B cell (primary cell): ENCODE results near the gene NCDN. TPM values are rescaled to one million over a fixed set of nuclear protein-coding genes. Genes with fewer than 3 reads are reported as not detected.

Experiments used
- ATAC-seq: fragments of 200-7000 bp; cut with Tn5 transposase; one replicate; pipeline ENCODE4 v1.10.0; 2021; ENCODE audit warnings: low read depth, mild to moderate bottlenecking, moderate number of reproducible peaks, moderate library complexity
- CTCF ChIA-PET: fragments of 350-600 bp; sonication (Branson Sonifier 250); formaldehyde crosslinking; loops from one replicate; lab custom pipeline; 2021; ENCODE audit warnings: antibody characterized with exemption, inconsistent platforms; lab: Charles Lee
- POLR2A ChIA-PET: fragments of 350-600 bp; sonication (Branson Sonifier 250); formaldehyde crosslinking; loops from one replicate; lab custom pipeline; 2021; ENCODE audit warnings: antibody characterized with exemption; lab: Charles Lee
- DNase-seq: peaks from one replicate; pipeline ENCODE4 v3.0.0; 2013
- H2AFZ ChIP-seq: 2 replicates; pipeline ENCODE4 v1.6.1; 2012; ENCODE audit warnings: mild to moderate bottlenecking, low read depth, low read length; ENCODE audit not compliant: insufficient read depth, poor library complexity, severe bottlenecking
- H3K27ac ChIP-seq, 2 donors: 1 replicate in 1 of 2; 2 replicates in 1 of 2; pipeline ENCODE4 v1.5.1; 2012 to 2013; ENCODE audit warnings: low read length in 2 of 2, mild to moderate bottlenecking in 2 of 2, moderate library complexity in 1 of 2
- H3K27me3 ChIP-seq, 4 experiments: fragments of 200-600 bp in 1 of 4; sonication (generic) in 1 of 4; replicated peaks in 1 of 4; 1 replicate in 2 of 4; 2 replicates in 2 of 4; pipeline versions ENCODE4 v1.6.1 to v1.7.0; 2013 to 2016; ENCODE audit warnings: low read length in 3 of 4, mild to moderate bottlenecking in 2 of 4, mixed read lengths in 1 of 4, moderate library complexity in 1 of 4; ENCODE audit not compliant: insufficient read depth in 4 of 4, control insufficient read depth in 3 of 4; ENCODE audit errors: control extremely low read depth in 1 of 4
- H3K36me3 ChIP-seq, 2 experiments: replicated peaks in 1 of 2; 1 replicate in 1 of 2; 2 replicates in 1 of 2; pipeline versions ENCODE4 v1.6.1 to v1.7.1; 2013; ENCODE audit warnings: low read length in 1 of 2; ENCODE audit not compliant: insufficient read depth in 2 of 2, control insufficient read depth in 1 of 2; ENCODE audit errors: control extremely low read depth in 1 of 2, extremely low read depth in 1 of 2
- H3K4me1 ChIP-seq, 2 donors: fragments of 200-600 bp in 1 of 2; sonication (generic) in 1 of 2; 1 replicate in 1 of 2; 2 replicates in 1 of 2; pipeline versions ENCODE4 v1.5.1 to v1.6.1; 2013 to 2017; ENCODE audit warnings: low read length in 2 of 2; ENCODE audit not compliant: control insufficient read depth in 2 of 2, insufficient read depth in 2 of 2
- H3K4me2 ChIP-seq: replicated peaks from 2 replicates; pipeline ENCODE3; 2012; ENCODE audit warnings: mild to moderate bottlenecking, low read depth, low read length; ENCODE audit not compliant: poor library complexity, severe bottlenecking
- H3K4me3 ChIP-seq, 5 experiments: fragments of 200-600 bp in 1 of 5; sonication (generic) in 1 of 5; 1 replicate in 3 of 5; 2 replicates in 2 of 5; pipeline versions ENCODE4 v1.5.1 to v1.7.0; 2011 to 2016; ENCODE audit warnings: low read length in 4 of 5, mild to moderate bottlenecking in 4 of 5, low read depth in 2 of 5, control low read depth in 1 of 5, moderate library complexity in 1 of 5; ENCODE audit not compliant: insufficient read depth in 1 of 5; ENCODE audit errors: control extremely low read depth in 1 of 5, extremely low read depth in 1 of 5
- H3K79me2 ChIP-seq: fragments of 200-600 bp; sonication (generic); one replicate; pipeline ENCODE4 v1.6.0; 2016; ENCODE audit warnings: low read length; ENCODE audit not compliant: control insufficient read depth, insufficient read depth
- H3K9ac ChIP-seq: fragments of 200-600 bp; sonication (generic); 2 replicates; pipeline ENCODE4 v1.6.1; 2017; ENCODE audit warnings: mild to moderate bottlenecking, low read length, moderate library complexity
- H3K9me3 ChIP-seq, 3 donors: one replicate each; pipeline versions ENCODE4 v1.6.1 to v1.7.1; 2013; ENCODE audit warnings: low read length in 2 of 3; ENCODE audit not compliant: control insufficient read depth in 2 of 3, insufficient read depth in 1 of 3; ENCODE audit errors: control extremely low read depth in 1 of 3
- H4K20me1 ChIP-seq: 2 replicates; pipeline ENCODE4 v1.6.0; 2012; ENCODE audit warnings: mild to moderate bottlenecking, low read length; ENCODE audit not compliant: insufficient read depth, control insufficient read depth, poor library complexity, severe bottlenecking
- H3K27ac Mint-ChIP-seq: one replicate; pipeline ENCODE4 v1.8.0; 2021; ENCODE audit warnings: mixed read lengths
- H3K27me3 Mint-ChIP-seq: one replicate; pipeline ENCODE4 v1.8.0; 2021; ENCODE audit warnings: mixed read lengths
- H3K4me1 Mint-ChIP-seq: one replicate; pipeline ENCODE4 v1.8.0; 2021; ENCODE audit warnings: mixed read lengths
- H3K4me3 Mint-ChIP-seq: one replicate; pipeline ENCODE4 v1.8.0; 2021; ENCODE audit warnings: mixed read lengths
- H3K9me3 Mint-ChIP-seq: one replicate; pipeline ENCODE4 v1.8.0; 2022; ENCODE audit warnings: mixed read lengths; ENCODE audit not compliant: insufficient read depth
- EZH2 ChIP-seq: IDR thresholded peaks from 2 replicates; pipeline ENCODE4 v1.6.1; 2012; ENCODE audit warnings: borderline replicate concordance, low read depth, mild to moderate bottlenecking, moderate library complexity, low read length; ENCODE audit not compliant: insufficient read depth, poor library complexity, severe bottlenecking
- WGBS: methylation state at CpG from one replicate; pipeline ENCODE4 v1.1.5; 2013; ENCODE audit warnings: missing lambda C conversion rate; ENCODE audit not compliant: insufficient coverage; 5-methylcytosine and 5-hydroxymethylcytosine counted together
- intact Hi-C: fragments of 100-400 bp; cut with micrococcal nuclease; formaldehyde crosslinking; loops from one replicate; pipeline ENCODE4 v1.10.0; 2022
- polyA plus RNA-seq: library from polyadenylated mRNA; depleted of rRNA; stranded (reverse); fragments of >200 nt; gene quantifications from 2 replicates; pipeline ENCODE4 v1.2.3, GENCODE V29; 2012
- total RNA-seq, 2 donors: library from RNA; stranded (reverse); fragments of 120-200 nt in 1 of 2; gene quantifications; 1 replicate in 1 of 2; 2 replicates in 1 of 2; pipeline versions ENCODE4 v1.2.3 to v1.2.4, GENCODE V29; 2013 to 2022
- TF ChIP-seq, protein P1 (sequence below): fragments of 200-600 bp; IDR thresholded peaks from one replicate; pipeline ENCODE4 v1.8.0; 2022; ENCODE audit warnings: antibody characterized with exemption, mild to moderate bottlenecking

NCDN gene
- total and polyA plus RNA-seq, 2 donors (not counting 1 experiment from before 2014, with no cell fraction given), result 13.6 to 19.8 TPM

- no peak for DNase-seq
- CTCF ChIA-PET, result interaction anchor here (0.8 to 10.5 kb wide), 4 partner anchors 9 to 152 kb away, joined by 3 to 111 read pairs (median 20); partner anchors contain the start of gene C1orf216
- no peak overlapping the region for H3K9ac ChIP-seq
- Mint-ChIP-seq H3K4me3 (no peak overlapping the region), H3K9me3 (no peaks in the 10 kb centered on the region), H3K27ac (no peak overlapping the region), H3K4me1 (peaks cover 35% of the 10 kb centered on the region), H3K27me3 (peaks cover 26% of the 10 kb centered on the region)
- intact Hi-C loops, result no loop called here
- H2AFZ ChIP-seq, result no peak overlapping the region
- no peaks in the 10 kb centered on the region for H3K79me2 ChIP-seq
- H3K4me2 ChIP-seq, result no peak overlapping the region
- H3K4me3 ChIP-seq, result no peak overlapping the region
- H3K27ac ChIP-seq, result no peak overlapping the region
- TF ChIP-seq EZH2, result no peak
- TF ChIP-seq, protein P1, sequence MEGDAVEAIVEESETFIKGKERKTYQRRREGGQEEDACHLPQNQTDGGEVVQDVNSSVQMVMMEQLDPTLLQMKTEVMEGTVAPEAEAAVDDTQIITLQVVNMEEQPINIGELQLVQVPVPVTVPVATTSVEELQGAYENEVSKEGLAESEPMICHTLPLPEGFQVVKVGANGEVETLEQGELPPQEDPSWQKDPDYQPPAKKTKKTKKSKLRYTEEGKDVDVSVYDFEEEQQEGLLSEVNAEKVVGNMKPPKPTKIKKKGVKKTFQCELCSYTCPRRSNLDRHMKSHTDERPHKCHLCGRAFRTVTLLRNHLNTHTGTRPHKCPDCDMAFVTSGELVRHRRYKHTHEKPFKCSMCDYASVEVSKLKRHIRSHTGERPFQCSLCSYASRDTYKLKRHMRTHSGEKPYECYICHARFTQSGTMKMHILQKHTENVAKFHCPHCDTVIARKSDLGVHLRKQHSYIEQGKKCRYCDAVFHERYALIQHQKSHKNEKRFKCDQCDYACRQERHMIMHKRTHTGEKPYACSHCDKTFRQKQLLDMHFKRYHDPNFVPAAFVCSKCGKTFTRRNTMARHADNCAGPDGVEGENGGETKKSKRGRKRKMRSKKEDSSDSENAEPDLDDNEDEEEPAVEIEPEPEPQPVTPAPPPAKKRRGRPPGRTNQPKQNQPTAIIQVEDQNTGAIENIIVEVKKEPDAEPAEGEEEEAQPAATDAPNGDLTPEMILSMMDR, result no peak
- 98% methylated on average over 48 of the region's 48 CpGs for WGBS
- H3K27me3 ChIP-seq, result peaks cover 0 to 21% (median 6%) of the 10 kb centered on the region in 4 experiments
- peaks cover 0 to 7% (median 0%) of the 10 kb centered on the region in 3 donors for H3K9me3 ChIP-seq
- H3K4me1 ChIP-seq, result peaks cover 21 to 36% of the 10 kb centered on the region in 2 donors
- no peaks in the 10 kb centered on the region for H4K20me1 ChIP-seq
- no peak for ATAC-seq
- POLR2A ChIA-PET, result no interaction called here
- H3K36me3 ChIP-seq, result no peaks in the 10 kb centered on the region
Measured at GRCh38 chr1:35574125-35574654, 16.6 kb downstream of the NCDN start.

DNA sequence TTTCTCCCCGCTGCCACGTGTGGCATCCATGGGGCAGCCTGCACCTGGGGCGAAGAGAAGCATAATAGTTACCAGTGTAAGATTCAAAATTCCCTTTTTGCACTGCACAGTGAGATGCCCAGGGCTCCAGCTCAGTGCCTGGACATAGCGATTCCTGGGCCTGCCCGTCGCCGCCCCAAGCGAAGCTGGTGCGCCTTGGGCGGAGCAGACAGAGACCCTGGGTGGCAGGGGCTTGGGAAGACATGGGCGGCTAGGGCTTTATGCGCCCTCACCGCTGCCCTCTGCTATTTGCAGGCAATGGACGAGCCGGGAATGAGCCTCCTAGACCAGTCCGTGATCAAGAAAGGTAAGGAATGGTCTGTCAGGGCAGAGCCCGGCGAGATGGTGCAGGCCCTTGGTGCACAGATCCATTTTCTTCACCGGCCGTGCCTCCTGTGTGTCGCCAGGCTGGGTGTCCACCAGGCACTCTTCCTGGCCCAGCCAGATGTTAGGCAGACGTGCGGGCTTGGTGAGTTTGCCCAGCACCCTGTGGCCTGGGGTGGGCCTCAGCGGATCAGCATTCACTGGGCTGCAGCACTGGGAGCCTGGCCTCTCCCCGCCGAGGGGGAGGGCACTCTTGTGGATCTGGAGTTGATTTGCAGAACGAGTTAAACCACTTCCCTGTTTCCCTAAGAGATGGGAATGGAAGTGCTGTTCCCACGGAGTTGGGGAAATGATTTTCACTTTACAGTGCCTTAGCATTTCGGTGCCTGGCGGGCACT is 17.2 kb downstream of the NCDN start:
- H3K9me3 ChIP-seq, result peaks cover 0 to 7% (median 0%) of the 10 kb centered on the region in 3 donors
- WGBS, result 95% methylated on average over 28 of the region's 30 CpGs
- peaks cover 21 to 36% of the 10 kb centered on the region in 2 donors for H3K4me1 ChIP-seq
- ChIA-PET POLR2A (no interaction called here), CTCF (interaction anchor here (0.8 kb wide), 1 partner anchor 10 kb away, joined by 3 read pairs; no protein-coding TSS in a partner anchor)
- H3K27ac Mint-ChIP-seq, result no peak overlapping the region
- peaks cover 0 to 21% (median 6%) of the 10 kb centered on the region in 4 experiments for H3K27me3 ChIP-seq
- H4K20me1 ChIP-seq, result no peaks in the 10 kb centered on the region
- intact Hi-C loops, result loop anchor here (5.0 kb wide), 1 partner anchor 67 kb away; the partner anchor contains the start of gene PSMB2
- H3K4me3 ChIP-seq, result no peak overlapping the region
- no peak overlapping the region for H3K27ac ChIP-seq
- H3K9me3 Mint-ChIP-seq, result no peaks in the 10 kb centered on the region
- no peak overlapping the region for H2AFZ ChIP-seq
- DNase-seq (no peak), ATAC-seq (no peak)
- H3K36me3 ChIP-seq, result no peaks in the 10 kb centered on the region
- peaks cover 35% of the 10 kb centered on the region for H3K4me1 Mint-ChIP-seq
- H3K4me2 ChIP-seq, result no peak overlapping the region
- H3K27me3 Mint-ChIP-seq, result peaks cover 26% of the 10 kb centered on the region
- peak overlapping the region; percentile 90 for H3K4me3 Mint-ChIP-seq
- H3K79me2 ChIP-seq, result no peaks in the 10 kb centered on the region
- TF ChIP-seq, protein P1, result no peak
- TF ChIP-seq EZH2, result no peak
- no peak overlapping the region for H3K9ac ChIP-seq
